K562 (cell line): ENCODE results near the gene GAD1.

Experiments used
- BHLHE40 ChIP-seq: IDR thresholded peaks from 2 replicates; pipeline ENCODE4 v1.6.1; 2011; ENCODE audit warnings: low read length, improper control_type of control experiment
- ETV5 ChIP-seq: sonication (generic); formaldehyde crosslinking; IDR thresholded peaks from 2 replicates; pipeline ENCODE4 v1.4.0; 2020; ENCODE audit warnings: low read depth, mild to moderate bottlenecking, missing genetic modification reagents
- FOXM1 ChIP-seq, 2 experiments: fragments of 450-650 bp in 1 of 2; sonication (generic) in 1 of 2; formaldehyde crosslinking in 1 of 2; IDR thresholded peaks; 2 replicates each; pipeline versions ENCODE4 v1.6.1 to v1.9.0; 2017 to 2022; ENCODE audit warnings: low read depth in 2 of 2, mild to moderate bottlenecking in 2 of 2, missing genetic modification reagents in 1 of 2, moderate library complexity in 1 of 2
- JUND ChIP-seq, 2 experiments: IDR thresholded peaks; 2 replicates in 1 of 2; 3 replicates in 1 of 2; pipeline ENCODE4 v1.6.1; 2011; ENCODE audit warnings: borderline replicate concordance in 2 of 2, low read depth in 2 of 2, low read length in 2 of 2, improper control_type of control experiment in 1 of 2, missing biosample characterization in 1 of 2, missing genetic modification characterization in 1 of 2, missing genetic modification reagents in 1 of 2
- KDM2B ChIP-seq: fragments of 250-450 bp; sonication (Bioruptor Pico); IDR thresholded peaks from 2 replicates; pipeline ENCODE4 v1.8.0; 2021; ENCODE audit warnings: mild to moderate bottlenecking, moderate library complexity
- MTF1 ChIP-seq: fragments of 250-450 bp; sonication (Bioruptor Pico); IDR thresholded peaks from 2 replicates; pipeline ENCODE4 v1.9.0; 2021; ENCODE audit warnings: moderate library complexity, mild to moderate bottlenecking, inconsistent platforms, borderline replicate concordance
- MXI1 ChIP-seq: IDR thresholded peaks from 2 replicates; pipeline ENCODE4 v1.6.1; 2011; ENCODE audit warnings: low read depth, mild to moderate bottlenecking, improper control_type of control experiment, low read length
- TBP ChIP-seq: optimal IDR thresholded peaks from 2 replicates; pipeline ENCODE3; 2011; ENCODE audit warnings: low read depth, low read length, improper control_type of control experiment
- ZNF551 ChIP-seq: fragments of 250-450 bp; sonication (Bioruptor Pico); IDR thresholded peaks from 2 replicates; pipeline ENCODE4 v1.5.0; 2021; ENCODE audit warnings: mild to moderate bottlenecking, moderate library complexity
- TF ChIP-seq, protein P1 (sequence below), 2 experiments: fragments of 200-800 bp in 1 of 2; sonication (Bioruptor generic) in 1 of 2; sonication (generic) in 1 of 2; formaldehyde crosslinking in 1 of 2; IDR thresholded peaks in 1 of 2; conservative IDR thresholded peaks in 1 of 2; 2 replicates each; pipeline versions ENCODE4 v1.5.0 to v1.6.1; 2016 to 2020; ENCODE audit warnings: missing compliant biosample characterization in 1 of 2, missing genetic modification characterization in 1 of 2, missing genetic modification reagents in 1 of 2
- TF ChIP-seq, protein P2 (sequence below): fragments of 200-600 bp; sonication (generic); IDR thresholded peaks from one replicate; pipeline ENCODE4 v1.6.1; 2012; ENCODE audit warnings: mild to moderate bottlenecking, low read depth, low read length, inconsistent platforms
- TF ChIP-seq, protein P3 (sequence below), 3 experiments: IDR thresholded peaks in 2 of 3; conservative IDR thresholded peaks in 1 of 3; 2 replicates each; pipeline ENCODE4 v1.5.1; 2011 to 2012; ENCODE audit warnings: low read length in 3 of 3, mild to moderate bottlenecking in 3 of 3, control low read depth in 2 of 3, improper control_type of control experiment in 1 of 3, inconsistent platforms in 1 of 3, low read depth in 1 of 3, mixed read lengths in 1 of 3, moderate library complexity in 1 of 3; ENCODE audit not compliant: insufficient read depth in 2 of 3
- TF ChIP-seq, protein P4 (sequence below): sonication (generic); formaldehyde crosslinking; IDR thresholded peaks from 2 replicates; pipeline ENCODE4 v1.8.1; 2022; ENCODE audit warnings: missing genetic modification reagents

DNA sequence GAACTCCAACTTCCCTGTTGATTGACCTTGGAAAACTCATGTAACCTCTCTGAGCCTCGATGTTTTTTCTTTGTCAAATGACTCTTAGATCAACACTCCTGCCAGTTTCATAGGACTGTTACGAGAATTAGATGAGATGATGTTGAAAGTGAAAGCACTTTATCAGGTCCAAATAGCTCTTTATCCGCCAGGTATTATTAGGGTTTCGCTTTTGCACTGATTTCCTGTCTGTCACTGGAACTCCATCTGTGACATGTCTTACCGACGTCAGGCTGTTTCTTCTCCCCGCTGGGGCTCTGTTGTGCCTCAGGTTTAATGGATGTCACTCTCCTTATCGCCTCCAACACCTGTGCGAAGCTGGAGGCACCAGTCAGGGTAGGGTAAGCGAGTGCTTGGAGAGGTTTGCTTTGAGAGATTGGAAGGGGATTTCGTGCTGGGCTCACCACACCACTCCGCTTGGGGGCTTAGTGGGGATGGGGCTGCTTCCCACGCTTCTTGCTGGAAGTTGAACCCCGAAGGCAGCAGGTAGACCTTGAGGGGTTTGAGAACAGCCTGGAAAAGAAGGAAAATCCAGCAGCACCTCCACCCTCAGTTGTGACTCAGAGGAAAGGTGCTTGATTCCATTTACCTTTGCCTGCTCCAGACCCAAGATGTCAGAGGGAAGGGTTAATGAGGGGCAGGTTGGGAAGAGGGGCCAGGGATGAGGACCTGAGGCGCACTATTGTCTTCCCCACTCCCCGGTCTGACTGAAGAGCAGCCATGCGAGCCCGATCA, 4.3 kb downstream of the GAD1 start:
- TF ChIP-seq, protein P1, sequence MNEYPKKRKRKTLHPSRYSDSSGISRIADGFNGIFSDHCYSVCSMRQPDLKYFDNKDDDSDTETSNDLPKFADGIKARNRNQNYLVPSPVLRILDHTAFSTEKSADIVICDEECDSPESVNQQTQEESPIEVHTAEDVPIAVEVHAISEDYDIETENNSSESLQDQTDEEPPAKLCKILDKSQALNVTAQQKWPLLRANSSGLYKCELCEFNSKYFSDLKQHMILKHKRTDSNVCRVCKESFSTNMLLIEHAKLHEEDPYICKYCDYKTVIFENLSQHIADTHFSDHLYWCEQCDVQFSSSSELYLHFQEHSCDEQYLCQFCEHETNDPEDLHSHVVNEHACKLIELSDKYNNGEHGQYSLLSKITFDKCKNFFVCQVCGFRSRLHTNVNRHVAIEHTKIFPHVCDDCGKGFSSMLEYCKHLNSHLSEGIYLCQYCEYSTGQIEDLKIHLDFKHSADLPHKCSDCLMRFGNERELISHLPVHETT (CRISPR knock-in tag; conservative IDR thresholded peaks at IDR 0.05 in 1 of 2, IDR thresholded peaks at IDR 0.05 in 1 of 2), result no peak
- TF ChIP-seq ZNF551 (CRISPR knock-in tag) (no peak), TBP (no peak), FOXM1 (IDR thresholded peaks at IDR 0.05; ENCODE audit: low read depth) (no peak), FOXM1 (CRISPR knock-in tag; IDR thresholded peaks at IDR 0.05; ENCODE audit: low read depth) (no peak), BHLHE40 (no peak), MTF1 (CRISPR knock-in tag) (no peak), JUND (IDR thresholded peaks at IDR 0.05; ENCODE audit: borderline replicate concordance, low read depth, low read length) (no peak), JUND (tag; IDR thresholded peaks at IDR 0.05; ENCODE audit: borderline replicate concordance, low read depth, low read length) (no peak), KDM2B (no peak), ETV5 (CRISPR knock-in tag) (no peak), MXI1 (no peak)
- TF ChIP-seq, protein P2, sequence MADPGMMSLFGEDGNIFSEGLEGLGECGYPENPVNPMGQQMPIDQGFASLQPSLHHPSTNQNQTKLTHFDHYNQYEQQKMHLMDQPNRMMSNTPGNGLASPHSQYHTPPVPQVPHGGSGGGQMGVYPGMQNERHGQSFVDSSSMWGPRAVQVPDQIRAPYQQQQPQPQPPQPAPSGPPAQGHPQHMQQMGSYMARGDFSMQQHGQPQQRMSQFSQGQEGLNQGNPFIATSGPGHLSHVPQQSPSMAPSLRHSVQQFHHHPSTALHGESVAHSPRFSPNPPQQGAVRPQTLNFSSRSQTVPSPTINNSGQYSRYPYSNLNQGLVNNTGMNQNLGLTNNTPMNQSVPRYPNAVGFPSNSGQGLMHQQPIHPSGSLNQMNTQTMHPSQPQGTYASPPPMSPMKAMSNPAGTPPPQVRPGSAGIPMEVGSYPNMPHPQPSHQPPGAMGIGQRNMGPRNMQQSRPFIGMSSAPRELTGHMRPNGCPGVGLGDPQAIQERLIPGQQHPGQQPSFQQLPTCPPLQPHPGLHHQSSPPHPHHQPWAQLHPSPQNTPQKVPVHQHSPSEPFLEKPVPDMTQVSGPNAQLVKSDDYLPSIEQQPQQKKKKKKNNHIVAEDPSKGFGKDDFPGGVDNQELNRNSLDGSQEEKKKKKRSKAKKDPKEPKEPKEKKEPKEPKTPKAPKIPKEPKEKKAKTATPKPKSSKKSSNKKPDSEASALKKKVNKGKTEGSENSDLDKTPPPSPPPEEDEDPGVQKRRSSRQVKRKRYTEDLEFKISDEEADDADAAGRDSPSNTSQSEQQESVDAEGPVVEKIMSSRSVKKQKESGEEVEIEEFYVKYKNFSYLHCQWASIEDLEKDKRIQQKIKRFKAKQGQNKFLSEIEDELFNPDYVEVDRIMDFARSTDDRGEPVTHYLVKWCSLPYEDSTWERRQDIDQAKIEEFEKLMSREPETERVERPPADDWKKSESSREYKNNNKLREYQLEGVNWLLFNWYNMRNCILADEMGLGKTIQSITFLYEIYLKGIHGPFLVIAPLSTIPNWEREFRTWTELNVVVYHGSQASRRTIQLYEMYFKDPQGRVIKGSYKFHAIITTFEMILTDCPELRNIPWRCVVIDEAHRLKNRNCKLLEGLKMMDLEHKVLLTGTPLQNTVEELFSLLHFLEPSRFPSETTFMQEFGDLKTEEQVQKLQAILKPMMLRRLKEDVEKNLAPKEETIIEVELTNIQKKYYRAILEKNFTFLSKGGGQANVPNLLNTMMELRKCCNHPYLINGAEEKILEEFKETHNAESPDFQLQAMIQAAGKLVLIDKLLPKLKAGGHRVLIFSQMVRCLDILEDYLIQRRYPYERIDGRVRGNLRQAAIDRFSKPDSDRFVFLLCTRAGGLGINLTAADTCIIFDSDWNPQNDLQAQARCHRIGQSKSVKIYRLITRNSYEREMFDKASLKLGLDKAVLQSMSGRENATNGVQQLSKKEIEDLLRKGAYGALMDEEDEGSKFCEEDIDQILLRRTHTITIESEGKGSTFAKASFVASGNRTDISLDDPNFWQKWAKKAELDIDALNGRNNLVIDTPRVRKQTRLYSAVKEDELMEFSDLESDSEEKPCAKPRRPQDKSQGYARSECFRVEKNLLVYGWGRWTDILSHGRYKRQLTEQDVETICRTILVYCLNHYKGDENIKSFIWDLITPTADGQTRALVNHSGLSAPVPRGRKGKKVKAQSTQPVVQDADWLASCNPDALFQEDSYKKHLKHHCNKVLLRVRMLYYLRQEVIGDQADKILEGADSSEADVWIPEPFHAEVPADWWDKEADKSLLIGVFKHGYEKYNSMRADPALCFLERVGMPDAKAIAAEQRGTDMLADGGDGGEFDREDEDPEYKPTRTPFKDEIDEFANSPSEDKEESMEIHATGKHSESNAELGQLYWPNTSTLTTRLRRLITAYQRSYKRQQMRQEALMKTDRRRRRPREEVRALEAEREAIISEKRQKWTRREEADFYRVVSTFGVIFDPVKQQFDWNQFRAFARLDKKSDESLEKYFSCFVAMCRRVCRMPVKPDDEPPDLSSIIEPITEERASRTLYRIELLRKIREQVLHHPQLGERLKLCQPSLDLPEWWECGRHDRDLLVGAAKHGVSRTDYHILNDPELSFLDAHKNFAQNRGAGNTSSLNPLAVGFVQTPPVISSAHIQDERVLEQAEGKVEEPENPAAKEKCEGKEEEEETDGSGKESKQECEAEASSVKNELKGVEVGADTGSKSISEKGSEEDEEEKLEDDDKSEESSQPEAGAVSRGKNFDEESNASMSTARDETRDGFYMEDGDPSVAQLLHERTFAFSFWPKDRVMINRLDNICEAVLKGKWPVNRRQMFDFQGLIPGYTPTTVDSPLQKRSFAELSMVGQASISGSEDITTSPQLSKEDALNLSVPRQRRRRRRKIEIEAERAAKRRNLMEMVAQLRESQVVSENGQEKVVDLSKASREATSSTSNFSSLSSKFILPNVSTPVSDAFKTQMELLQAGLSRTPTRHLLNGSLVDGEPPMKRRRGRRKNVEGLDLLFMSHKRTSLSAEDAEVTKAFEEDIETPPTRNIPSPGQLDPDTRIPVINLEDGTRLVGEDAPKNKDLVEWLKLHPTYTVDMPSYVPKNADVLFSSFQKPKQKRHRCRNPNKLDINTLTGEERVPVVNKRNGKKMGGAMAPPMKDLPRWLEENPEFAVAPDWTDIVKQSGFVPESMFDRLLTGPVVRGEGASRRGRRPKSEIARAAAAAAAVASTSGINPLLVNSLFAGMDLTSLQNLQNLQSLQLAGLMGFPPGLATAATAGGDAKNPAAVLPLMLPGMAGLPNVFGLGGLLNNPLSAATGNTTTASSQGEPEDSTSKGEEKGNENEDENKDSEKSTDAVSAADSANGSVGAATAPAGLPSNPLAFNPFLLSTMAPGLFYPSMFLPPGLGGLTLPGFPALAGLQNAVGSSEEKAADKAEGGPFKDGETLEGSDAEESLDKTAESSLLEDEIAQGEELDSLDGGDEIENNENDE, result no peak
- TF ChIP-seq, protein P3, sequence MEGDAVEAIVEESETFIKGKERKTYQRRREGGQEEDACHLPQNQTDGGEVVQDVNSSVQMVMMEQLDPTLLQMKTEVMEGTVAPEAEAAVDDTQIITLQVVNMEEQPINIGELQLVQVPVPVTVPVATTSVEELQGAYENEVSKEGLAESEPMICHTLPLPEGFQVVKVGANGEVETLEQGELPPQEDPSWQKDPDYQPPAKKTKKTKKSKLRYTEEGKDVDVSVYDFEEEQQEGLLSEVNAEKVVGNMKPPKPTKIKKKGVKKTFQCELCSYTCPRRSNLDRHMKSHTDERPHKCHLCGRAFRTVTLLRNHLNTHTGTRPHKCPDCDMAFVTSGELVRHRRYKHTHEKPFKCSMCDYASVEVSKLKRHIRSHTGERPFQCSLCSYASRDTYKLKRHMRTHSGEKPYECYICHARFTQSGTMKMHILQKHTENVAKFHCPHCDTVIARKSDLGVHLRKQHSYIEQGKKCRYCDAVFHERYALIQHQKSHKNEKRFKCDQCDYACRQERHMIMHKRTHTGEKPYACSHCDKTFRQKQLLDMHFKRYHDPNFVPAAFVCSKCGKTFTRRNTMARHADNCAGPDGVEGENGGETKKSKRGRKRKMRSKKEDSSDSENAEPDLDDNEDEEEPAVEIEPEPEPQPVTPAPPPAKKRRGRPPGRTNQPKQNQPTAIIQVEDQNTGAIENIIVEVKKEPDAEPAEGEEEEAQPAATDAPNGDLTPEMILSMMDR (IDR thresholded peaks at IDR 0.05 in 2 of 3, conservative IDR thresholded peaks at IDR 0.05 in 1 of 3; ENCODE audit: insufficient read depth in 2 of 3, low read depth in 1 of 3, low read length in 3 of 3), result no peak
- TF ChIP-seq, protein P4, sequence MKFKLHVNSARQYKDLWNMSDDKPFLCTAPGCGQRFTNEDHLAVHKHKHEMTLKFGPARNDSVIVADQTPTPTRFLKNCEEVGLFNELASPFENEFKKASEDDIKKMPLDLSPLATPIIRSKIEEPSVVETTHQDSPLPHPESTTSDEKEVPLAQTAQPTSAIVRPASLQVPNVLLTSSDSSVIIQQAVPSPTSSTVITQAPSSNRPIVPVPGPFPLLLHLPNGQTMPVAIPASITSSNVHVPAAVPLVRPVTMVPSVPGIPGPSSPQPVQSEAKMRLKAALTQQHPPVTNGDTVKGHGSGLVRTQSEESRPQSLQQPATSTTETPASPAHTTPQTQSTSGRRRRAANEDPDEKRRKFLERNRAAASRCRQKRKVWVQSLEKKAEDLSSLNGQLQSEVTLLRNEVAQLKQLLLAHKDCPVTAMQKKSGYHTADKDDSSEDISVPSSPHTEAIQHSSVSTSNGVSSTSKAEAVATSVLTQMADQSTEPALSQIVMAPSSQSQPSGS (CRISPR knock-in tag), result no peak
